ENCODE measurements around the gene LRSAM1. TPM values are rescaled to one million over a fixed set of nuclear protein-coding genes. Genes with fewer than 3 reads are reported as not detected.

Gene LRSAM1
- total and polyA plus RNA-seq, 7 experiments from 2014 or later, result 4.0 to 23.3 (median 17.6) TPM

DNA sequence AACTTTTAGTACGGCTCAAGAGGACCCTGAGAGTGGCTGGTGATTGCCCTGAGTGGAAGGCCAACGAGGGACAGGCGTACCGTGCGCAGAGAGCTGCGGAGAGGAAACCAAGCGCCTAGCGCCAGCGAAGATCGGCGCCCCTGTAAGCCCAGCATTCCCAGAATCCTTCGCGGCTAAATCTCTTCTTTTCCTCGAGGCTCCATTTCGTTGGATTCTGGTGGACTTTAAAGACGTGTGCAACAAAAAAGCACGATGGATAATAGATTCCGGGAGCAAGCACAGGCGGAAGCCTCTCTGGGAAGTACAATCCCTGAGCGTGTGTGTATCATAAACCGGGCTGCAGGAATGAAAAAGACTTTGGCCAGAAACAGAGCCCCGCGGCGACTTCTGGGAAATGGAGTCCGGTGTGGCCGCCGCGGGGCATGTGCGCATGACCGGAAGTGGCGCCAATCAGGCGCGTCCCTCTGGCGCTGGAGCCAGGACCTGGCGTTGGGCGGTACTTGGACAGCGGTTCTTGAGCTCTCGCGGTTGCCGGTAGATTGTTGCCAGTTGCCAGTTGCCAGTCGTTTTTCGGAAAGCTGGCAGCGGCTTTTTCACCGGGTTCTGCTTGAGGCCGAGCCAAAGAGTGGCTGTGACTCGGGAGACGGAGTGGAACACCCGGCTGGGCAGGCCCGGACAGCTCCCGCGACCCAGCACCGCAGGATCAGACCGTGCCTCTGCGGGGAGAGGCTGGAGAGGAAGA, 27.2 kb upstream of the LRSAM1 start, which contains the start of gene ZNF79:
Gene ZNF79 (plus strand): TSS at position 449 of the 742 bp plus-strand sequence. CDS start 406 bp downstream, outside the sequence.
- ChIA-PET POLR2A (interaction anchor here (0.8 to 3.0 kb wide), 6 partner anchors 22 to 202 kb away, joined by 3 to 28 read pairs (median 4); partner anchors contain the start of genes LRSAM1 and RPL12), CTCF (interaction anchor here (1.1 to 1.3 kb wide), 2 partner anchors 9 to 210 kb away, joined by 3 to 6 read pairs; no protein-coding TSS in a partner anchor)
- peaks cover 39 to 54% (median 50%) of the 10 kb centered on the region in 7 donors for H3K4me1 Mint-ChIP-seq

DNA sequence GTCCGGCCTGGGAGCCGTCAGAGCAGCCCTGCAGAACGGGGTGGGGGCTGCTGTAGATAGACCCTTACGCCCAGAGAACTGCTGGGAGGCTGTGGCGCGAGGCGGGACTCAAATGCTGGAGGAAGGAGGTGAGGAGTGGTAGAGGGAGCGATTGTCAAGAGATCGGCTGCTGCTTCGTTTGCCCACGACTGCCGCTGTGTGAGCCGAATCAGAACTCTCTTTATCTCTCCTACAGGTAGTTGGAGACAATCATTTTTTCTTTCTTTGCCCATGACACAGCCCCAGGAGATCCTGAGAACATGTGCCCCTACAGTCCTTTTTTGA, 26.7 kb upstream of the LRSAM1 start:
- peak overlapping the region; percentile 93 to 99 (median 98) for H3K4me3 Mint-ChIP-seq
- ChIA-PET CTCF (interaction anchor here (1.1 to 1.3 kb wide), 2 partner anchors 9 to 211 kb away, joined by 3 to 6 read pairs; no protein-coding TSS in a partner anchor), POLR2A (interaction anchor here (0.8 to 3.0 kb wide), 5 partner anchors 22 to 203 kb away, joined by 3 to 28 read pairs (median 4); partner anchors contain the start of genes LRSAM1 and RPL12)
- peaks cover 39 to 54% (median 50%) of the 10 kb centered on the region in 7 donors for H3K4me1 Mint-ChIP-seq
- intact Hi-C loops (cut with micrococcal nuclease), result loop anchor here (1.0 to 2.0 kb wide), 11 partner anchors 26 to 620 kb away; partner anchors contain the start of genes LRSAM1 (in 2 of the 2), RPL12 (in 2 of the 2), PTRH1 (in 1 of the 2) and RALGPS1 (in 1 of the 2)
- DNase-seq (peak in 4 of 9 donors; percentile 26 to 57 (median 48)), ATAC-seq (peak; percentile 58)
- H3K36me3 ChIP-seq (ENCODE audit: control insufficient read depth in 2 of 3, insufficient read depth in 3 of 3, low read length in 3 of 3), result peaks cover 0 to 12% (median 0%) of the 10 kb centered on the region in 3 experiments
- peak overlapping the region; percentile 91 to 96 (median 94) for H3K27ac Mint-ChIP-seq
- no peaks in the 10 kb centered on the region for H3K27me3 Mint-ChIP-seq
- H3K9me3 ChIP-seq (ENCODE audit: control insufficient read depth in 2 of 3, low read length in 3 of 3), result no peaks in the 10 kb centered on the region
- peak overlapping the region; percentile 96 for H3K4me3 ChIP-seq (ENCODE audit: low read length)
- no peaks in the 10 kb centered on the region for H3K9me3 Mint-ChIP-seq
- peaks cover 12 to 27% of the 10 kb centered on the region in 2 donors for H3K4me1 ChIP-seq (ENCODE audit: control insufficient read depth in 2 of 2, insufficient read depth in 2 of 2, low read length in 2 of 2)
- H3K27me3 ChIP-seq (ENCODE audit: control insufficient read depth in 2 of 2, insufficient read depth in 2 of 2, low read length in 2 of 2), result no peaks in the 10 kb centered on the region
- H3K27ac ChIP-seq (ENCODE audit: low read depth, low read length), result peak overlapping the region; percentile 83
- peaks cover 0 to 14% (median 5%) of the 10 kb centered on the region in 5 donors for H3K36me3 Mint-ChIP-seq

More for the DNA sequence above, 27.2 kb upstream of the LRSAM1 start, which contains the start of gene ZNF79:
- peak; percentile 80 to 96 (median 84) for DNase-seq
- Histone ChIP-seq H3K4me1 (ENCODE audit: control insufficient read depth in 2 of 2, insufficient read depth in 2 of 2, low read length in 2 of 2) (peaks cover 12 to 27% of the 10 kb centered on the region in 2 donors), H3K4me3 (ENCODE audit: low read length) (peak within 1 kb of the TSS; percentile 96), H3K36me3 (ENCODE audit: control insufficient read depth in 2 of 3, insufficient read depth in 3 of 3, low read length in 3 of 3) (peaks cover 0 to 12% (median 0%) of the 10 kb centered on the region in 3 experiments), H3K9me3 (ENCODE audit: control insufficient read depth in 2 of 3, low read length in 3 of 3) (no peaks in the 10 kb centered on the region), H3K27ac (ENCODE audit: low read depth, low read length) (peak within 1 kb of the TSS; percentile 83), H3K27me3 (ENCODE audit: control insufficient read depth in 2 of 2, insufficient read depth in 2 of 2, low read length in 2 of 2) (no peaks in the 10 kb centered on the region)
- peak; percentile 94 for ATAC-seq
- Mint-ChIP-seq H3K4me3 (peak within 1 kb of the TSS; percentile 93 to 99 (median 98)), H3K27ac (peak within 1 kb of the TSS; percentile 91 to 96 (median 94)), H3K9me3 (no peaks in the 10 kb centered on the region), H3K36me3 (peaks cover 0 to 14% (median 5%) of the 10 kb centered on the region in 5 donors), H3K27me3 (no peaks in the 10 kb centered on the region)
- intact Hi-C loops (cut with micrococcal nuclease), result loop anchor here (1.0 to 2.0 kb wide), 11 partner anchors 26 to 619 kb away; partner anchors contain the start of genes LRSAM1 (in 2 of the 2), RPL12 (in 2 of the 2), PTRH1 (in 1 of the 2) and RALGPS1 (in 1 of the 2)

- Mint-ChIP-seq H3K4me1 (peaks cover 39 to 60% (median 50%) of the 10 kb centered on the region in 7 donors), H3K36me3 (peaks cover 5 to 29% (median 19%) of the 10 kb centered on the region in 5 donors), H3K27ac (peak overlapping the region in 1 of 9 donors; percentile 96), H3K27me3 (no peaks in the 10 kb centered on the region), H3K4me3 (peak overlapping the region in 9 of 10 donors; percentile 3 to 99 (median 63)), H3K9me3 (no peaks in the 10 kb centered on the region)
- no peak for ATAC-seq
- Histone ChIP-seq H3K27me3 (ENCODE audit: control insufficient read depth in 2 of 2, insufficient read depth in 2 of 2, low read length in 2 of 2) (no peaks in the 10 kb centered on the region), H3K27ac (ENCODE audit: low read depth, low read length) (no peak overlapping the region), H3K36me3 (ENCODE audit: control insufficient read depth in 2 of 3, insufficient read depth in 3 of 3, low read length in 3 of 3) (peaks cover 0 to 31% (median 3%) of the 10 kb centered on the region in 3 experiments), H3K4me1 (ENCODE audit: control insufficient read depth in 2 of 2, insufficient read depth in 2 of 2, low read length in 2 of 2) (peaks cover 12 to 27% of the 10 kb centered on the region in 2 donors), H3K9me3 (ENCODE audit: control insufficient read depth in 2 of 3, low read length in 3 of 3) (no peaks in the 10 kb centered on the region), H3K4me3 (ENCODE audit: low read length) (no peak overlapping the region)
- intact Hi-C loops (cut with micrococcal nuclease), result no loop called here
- ChIA-PET CTCF (no interaction called here), POLR2A (interaction anchor here (1.9 kb wide), 1 partner anchor 24 kb away, joined by 7 read pairs; the partner anchor contains the start of genes LRSAM1 and RPL12)
- no peak for DNase-seq
Measured at GRCh38 chr9:127426756-127427155, 24.6 kb upstream of the LRSAM1 start.

DNA sequence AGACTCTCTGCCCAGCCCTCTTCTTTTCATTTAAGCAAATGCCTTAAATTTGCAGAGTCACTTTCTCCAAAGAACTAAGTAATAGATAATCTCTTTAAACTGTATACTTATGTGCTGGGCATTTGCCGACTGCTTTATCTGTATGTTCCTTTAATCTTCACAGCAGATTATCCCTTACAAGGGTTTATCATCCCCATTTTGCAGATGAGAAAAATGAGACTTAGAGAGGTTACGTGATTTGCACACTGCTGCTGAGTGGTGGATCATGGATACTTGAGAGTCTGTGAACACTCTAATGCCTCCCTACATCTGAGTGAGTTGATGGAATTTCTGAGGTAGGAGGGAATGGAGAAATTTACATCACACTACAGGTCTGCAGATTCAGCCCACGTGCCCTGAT, 23.0 kb upstream of the LRSAM1 start:
- H3K4me1 ChIP-seq (ENCODE audit: control insufficient read depth in 2 of 2, insufficient read depth in 2 of 2, low read length in 2 of 2), result peaks cover 12 to 19% of the 10 kb centered on the region in 2 donors
- H3K36me3 ChIP-seq (ENCODE audit: control insufficient read depth in 2 of 3, insufficient read depth in 3 of 3, low read length in 3 of 3), result peaks cover 0 to 35% (median 3%) of the 10 kb centered on the region in 3 experiments
- no peak overlapping the region for H3K27ac ChIP-seq (ENCODE audit: low read depth, low read length)
- H3K36me3 Mint-ChIP-seq, result peaks cover 5 to 34% (median 28%) of the 10 kb centered on the region in 5 donors
- ATAC-seq (no peak), DNase-seq (no peak)
- H3K27ac Mint-ChIP-seq, result no peak overlapping the region
- H3K27me3 Mint-ChIP-seq, result no peaks in the 10 kb centered on the region
- CTCF ChIA-PET, result no interaction called here
- POLR2A ChIA-PET, result no interaction called here
- no peaks in the 10 kb centered on the region for H3K9me3 ChIP-seq (ENCODE audit: control insufficient read depth in 2 of 3, low read length in 3 of 3)
- H3K4me1 Mint-ChIP-seq, result peaks cover 36 to 49% (median 44%) of the 10 kb centered on the region in 7 donors
- no peaks in the 10 kb centered on the region for H3K9me3 Mint-ChIP-seq
- no peak overlapping the region for H3K4me3 Mint-ChIP-seq
- H3K27me3 ChIP-seq (ENCODE audit: control insufficient read depth in 2 of 2, insufficient read depth in 2 of 2, low read length in 2 of 2), result no peaks in the 10 kb centered on the region
- intact Hi-C loops (cut with micrococcal nuclease), result no loop called here
- H3K4me3 ChIP-seq (ENCODE audit: low read length), result no peak overlapping the region

DNA sequence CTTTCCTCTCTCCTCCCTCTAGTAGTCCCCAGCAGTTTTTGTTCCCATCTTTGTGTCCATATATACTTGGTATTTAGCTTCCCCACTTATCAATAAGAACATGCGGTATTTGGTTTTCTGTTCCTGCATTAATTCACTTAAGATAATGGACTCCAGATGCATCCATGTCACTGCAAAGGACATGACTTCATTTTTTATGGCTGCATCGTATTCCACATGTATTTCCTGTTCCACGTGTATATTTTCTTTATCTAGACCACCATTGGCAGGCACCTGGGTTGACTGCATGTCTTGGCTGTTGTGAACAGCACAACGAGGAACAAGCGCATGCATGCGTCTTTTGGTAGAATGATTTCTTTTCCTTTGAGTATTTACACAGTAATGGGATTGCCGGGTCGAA, 20.9 kb upstream of the LRSAM1 start:
- no peak for ATAC-seq
- Histone ChIP-seq H3K4me1 (ENCODE audit: control insufficient read depth in 2 of 2, insufficient read depth in 2 of 2, low read length in 2 of 2) (peaks cover 5 to 9% of the 10 kb centered on the region in 2 donors), H3K9me3 (ENCODE audit: control insufficient read depth in 2 of 3, low read length in 3 of 3) (no peaks in the 10 kb centered on the region), H3K27me3 (ENCODE audit: control insufficient read depth in 2 of 2, insufficient read depth in 2 of 2, low read length in 2 of 2) (no peaks in the 10 kb centered on the region), H3K27ac (ENCODE audit: low read depth, low read length) (no peak overlapping the region), H3K4me3 (ENCODE audit: low read length) (no peak overlapping the region), H3K36me3 (ENCODE audit: control insufficient read depth in 2 of 3, insufficient read depth in 3 of 3, low read length in 3 of 3) (peaks cover 6 to 51% (median 9%) of the 10 kb centered on the region in 3 experiments)
- Mint-ChIP-seq H3K4me3 (no peak overlapping the region), H3K27ac (no peak overlapping the region), H3K4me1 (peaks cover 19 to 37% (median 28%) of the 10 kb centered on the region in 7 donors), H3K36me3 (peaks cover 21 to 52% (median 40%) of the 10 kb centered on the region in 5 donors), H3K9me3 (no peaks in the 10 kb centered on the region), H3K27me3 (no peaks in the 10 kb centered on the region)
- ChIA-PET CTCF (no interaction called here), POLR2A (interaction anchor here (0.6 to 1.8 kb wide), 3 partner anchors 34 to 580 kb away, joined by 3 read pairs; no protein-coding TSS in a partner anchor)
- intact Hi-C loops (cut with micrococcal nuclease), result no loop called here
- no peak for DNase-seq

GRCh38 chr9:127437497-127438264, 13.6 kb upstream of the LRSAM1 start:
- no peak for DNase-seq
- POLR2A ChIA-PET, result interaction anchor here (1.9 kb wide), 1 partner anchor 13 kb away, joined by 5 read pairs; the partner anchor contains the start of genes LRSAM1 and RPL12
- Mint-ChIP-seq H3K4me3 (peak overlapping the region in 2 of 10 donors; percentile 1 to 15), H3K27me3 (no peaks in the 10 kb centered on the region), H3K27ac (peak overlapping the region in 2 of 9 donors; percentile 17 to 31), H3K9me3 (no peaks in the 10 kb centered on the region), H3K4me1 (peaks cover 0 to 16% (median 4%) of the 10 kb centered on the region in 7 donors), H3K36me3 (peaks cover 25 to 76% (median 49%) of the 10 kb centered on the region in 5 donors)
- Histone ChIP-seq H3K27ac (ENCODE audit: low read depth, low read length) (no peak overlapping the region), H3K9me3 (ENCODE audit: control insufficient read depth in 2 of 3, low read length in 3 of 3) (no peaks in the 10 kb centered on the region), H3K27me3 (ENCODE audit: control insufficient read depth in 2 of 2, insufficient read depth in 2 of 2, low read length in 2 of 2) (no peaks in the 10 kb centered on the region), H3K4me3 (ENCODE audit: low read length) (no peak overlapping the region), H3K36me3 (ENCODE audit: control insufficient read depth in 2 of 3, insufficient read depth in 3 of 3, low read length in 3 of 3) (peaks cover 26 to 84% (median 29%) of the 10 kb centered on the region in 3 experiments), H3K4me1 (ENCODE audit: control insufficient read depth in 2 of 2, insufficient read depth in 2 of 2, low read length in 2 of 2) (peaks cover 0 to 22% of the 10 kb centered on the region in 2 donors)
- intact Hi-C loops (cut with micrococcal nuclease), result no loop called here
- peak; percentile 77 for ATAC-seq
- CTCF ChIA-PET, result interaction anchor here (1.0 kb wide), 1 partner anchor 17 kb away, joined by 3 read pairs; no protein-coding TSS in a partner anchor

Measured in naive thymus-derived CD4-positive, alpha-beta T cell (primary cell).